ENCODE data around the gene EHMT1.
"Not testable (repeated sequence)": the region's sequence is repeated elsewhere in the genome, so short reads cannot be mapped to it uniquely, and the experiment has no call there.

Gene EHMT1

DNA sequence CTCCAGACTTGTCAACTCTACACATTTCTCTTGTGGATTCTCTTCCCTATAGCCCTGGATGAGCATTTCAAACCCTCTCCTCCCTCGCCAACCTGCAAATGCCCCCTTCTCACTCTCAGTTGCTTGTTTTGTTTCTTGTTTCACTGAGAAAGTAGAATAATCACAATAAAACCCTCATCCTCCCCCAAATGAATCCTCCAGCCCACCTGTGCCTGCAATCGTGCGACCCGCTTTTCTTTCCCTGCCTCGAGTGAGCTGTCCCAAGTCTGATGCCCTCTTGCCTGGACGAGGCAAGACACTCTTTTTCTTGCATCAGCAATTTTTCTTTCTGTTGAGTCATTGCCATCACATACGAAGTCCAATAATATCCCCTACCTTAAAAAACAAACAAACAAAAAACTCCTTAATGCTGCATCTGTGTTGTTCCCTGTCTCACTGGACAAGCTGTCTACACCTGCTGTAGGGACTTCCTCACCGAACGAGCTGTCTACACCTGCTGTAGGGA, 255.1 kb downstream of the EHMT1 start:
- no peak for DNase-seq

GRCh38 chr9:137875354-137875753, 256.5 kb downstream of the EHMT1 start:
- DNase-seq, result no peak

DNA sequence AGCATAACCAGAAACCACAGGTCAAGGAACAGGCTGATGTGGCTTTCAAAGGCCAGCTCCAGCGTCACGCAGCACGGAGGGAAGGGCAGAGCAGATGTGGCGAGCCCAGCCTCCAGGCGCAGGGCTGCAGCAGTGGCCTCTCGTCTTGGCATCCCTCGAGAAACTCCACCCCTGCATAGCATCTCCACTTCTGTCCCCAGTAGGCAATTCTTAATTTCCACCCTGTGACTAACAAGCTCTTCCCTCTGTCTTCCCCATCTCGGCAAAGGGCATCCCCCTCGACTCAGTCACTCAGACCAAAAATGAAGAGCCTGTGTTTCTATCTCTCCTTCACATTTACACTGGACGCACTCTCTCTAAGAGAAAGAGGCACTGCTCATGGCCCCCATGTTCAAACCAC, 257.0 kb downstream of the EHMT1 start:
- DNase-seq, result no peak

GRCh38 chr9:137876269-137876668, 257.5 kb downstream of the EHMT1 start:
- DNase-seq, result no peak

DNA sequence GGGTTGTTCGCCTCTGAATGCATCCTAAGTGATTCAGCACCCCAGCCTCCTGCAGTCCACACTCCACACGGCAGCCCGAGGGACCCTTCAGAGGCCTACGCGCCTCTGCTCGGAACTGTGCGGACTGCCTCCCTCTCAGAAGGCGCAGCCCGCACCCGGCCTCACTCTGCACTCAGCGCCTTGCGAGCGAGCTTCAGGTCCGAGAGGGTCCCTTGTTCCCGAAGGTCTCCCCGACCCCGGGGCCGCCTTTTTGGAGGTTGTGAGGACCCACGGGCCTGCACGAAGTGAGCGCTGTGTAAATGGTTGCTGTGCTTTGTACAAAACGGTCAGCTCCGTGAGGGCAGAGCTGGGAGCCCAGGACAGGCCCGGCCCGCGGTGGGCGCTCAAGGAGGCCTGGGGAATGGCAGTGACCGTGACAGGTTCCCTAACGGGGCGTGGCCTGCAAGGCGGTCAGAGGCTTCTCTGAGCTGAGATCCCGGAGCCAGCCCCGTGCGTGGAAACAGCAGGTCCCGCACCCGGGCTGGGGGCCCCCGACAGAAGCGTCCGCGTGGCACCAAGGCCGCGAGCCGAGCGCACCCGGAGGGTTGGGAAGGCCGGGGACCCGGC, 258.1 kb downstream of the EHMT1 start:
- no peak for DNase-seq

GRCh38 chr9:137877506-137878122, 258.8 kb downstream of the EHMT1 start, which contains the start of gene CACNA1B:
Gene CACNA1B, plus strand, starts transcription at chr9:137877782. Its CDS starts 152 bp downstream, at chr9:137877934.
- peak; percentile 4 for DNase-seq

- peak; percentile 12 for DNase-seq
Observed at GRCh38 chr9:137878146-137878941, 259.5 kb downstream of the EHMT1 start.

DNA sequence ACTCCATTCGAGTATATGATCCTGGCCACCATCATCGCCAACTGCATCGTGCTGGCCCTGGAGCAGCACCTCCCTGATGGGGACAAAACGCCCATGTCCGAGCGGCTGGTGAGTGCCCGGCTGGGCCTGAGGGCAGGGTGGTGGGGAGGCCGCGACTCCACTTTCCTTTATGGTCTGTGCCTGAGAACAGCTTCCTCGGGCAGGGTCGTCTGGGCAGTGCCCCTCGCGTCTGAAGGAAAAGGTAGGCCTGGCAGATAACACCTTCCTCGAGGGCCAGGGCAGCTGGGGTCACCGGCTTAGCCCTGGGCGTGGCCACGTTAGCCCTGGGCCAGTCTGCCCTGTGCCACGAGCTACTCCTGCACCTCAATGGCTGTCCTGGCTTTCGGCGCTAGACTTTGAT, 260.2 kb downstream of the EHMT1 start:
- DNase-seq, result no peak

DNA sequence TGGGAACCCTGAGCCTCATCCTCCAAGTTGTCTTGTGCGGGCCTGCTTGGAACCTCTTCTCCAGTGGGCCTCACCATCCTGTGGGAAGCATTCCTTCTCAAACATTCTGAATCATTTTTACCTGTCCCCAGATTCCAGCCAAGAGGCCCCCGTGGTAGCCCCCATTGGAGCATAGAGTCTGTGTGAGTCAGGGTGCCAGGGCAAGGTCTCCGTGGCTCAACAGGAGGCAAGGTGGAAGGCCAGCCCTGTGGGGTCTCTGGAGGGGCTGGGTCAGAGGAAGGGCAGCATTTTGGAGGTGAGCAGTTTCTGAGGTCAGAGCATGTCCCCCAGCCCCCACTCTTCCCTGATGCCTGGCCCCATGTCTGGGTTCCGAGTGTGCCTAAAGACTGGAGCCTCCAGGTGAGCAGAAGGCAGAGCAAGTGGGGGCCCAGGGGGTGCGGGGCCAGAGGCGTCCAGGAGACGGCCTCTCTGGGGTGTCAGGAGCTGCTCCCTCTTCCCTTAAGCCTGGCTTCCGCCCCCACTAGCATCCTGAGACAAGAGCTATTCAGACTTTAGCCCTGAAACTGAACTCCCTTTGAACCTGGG, 260.9 kb downstream of the EHMT1 start:
- no peak for DNase-seq

GRCh38 chr9:137880160-137880975, 261.6 kb downstream of the EHMT1 start:
- no peak for DNase-seq

GRCh38 chr9:137880976-137881530, 262.2 kb downstream of the EHMT1 start:
- DNase-seq, result no peak

- DNase-seq, result no peak
Observed at GRCh38 chr9:137881591-137882505, 263.0 kb downstream of the EHMT1 start.

DNA sequence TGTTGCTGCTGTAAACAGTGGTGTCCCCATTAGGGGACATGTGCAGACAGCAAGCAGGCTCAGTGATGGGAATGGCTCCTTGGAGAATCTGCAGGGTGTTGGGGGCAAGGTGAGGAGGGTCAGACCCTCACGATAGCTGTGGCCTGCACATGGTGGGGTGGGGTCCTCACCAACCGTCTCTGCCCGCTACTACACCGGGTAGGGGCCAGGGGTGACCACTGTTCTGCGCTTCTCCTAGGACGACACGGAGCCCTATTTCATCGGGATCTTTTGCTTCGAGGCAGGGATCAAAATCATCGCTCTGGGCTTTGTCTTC, 263.7 kb downstream of the EHMT1 start:
- no peak for DNase-seq

GRCh38 chr9:137883977-137884376, 265.2 kb downstream of the EHMT1 start:
- not testable (repeated sequence) for DNase-seq

GRCh38 chr9:137884547-137884946, 265.7 kb downstream of the EHMT1 start:
- not testable (repeated sequence) for DNase-seq

DNA sequence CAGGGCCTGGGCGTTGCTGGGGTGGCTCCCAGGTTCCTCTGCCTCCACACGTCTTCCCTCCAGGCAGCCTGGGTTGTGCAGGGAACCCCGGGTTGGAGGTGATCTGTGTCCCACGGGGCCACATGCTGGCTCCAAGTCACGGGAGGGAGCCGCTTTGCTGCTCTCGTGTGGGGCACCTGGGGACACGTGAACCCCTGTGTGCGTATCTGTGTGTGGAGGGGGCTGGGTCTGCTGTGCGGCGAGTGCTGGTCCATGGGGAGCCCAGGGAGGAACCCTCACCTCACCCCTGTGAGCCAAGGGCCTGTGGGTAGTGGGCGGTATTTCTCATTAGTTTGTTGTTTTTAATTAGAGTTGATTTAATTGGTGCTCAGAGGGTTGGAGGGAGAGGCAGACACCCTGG, 266.3 kb downstream of the EHMT1 start:
- DNase-seq, result not testable (repeated sequence)
